HG03565 (cell line): ENCODE measurements around the gene NARS2.
A peak's percentile ranks its signal among the peaks of the same experiment; 100 is the strongest.
"Not testable (repeated sequence)": the region's sequence is repeated elsewhere in the genome, so short reads cannot be mapped to it uniquely, and the experiment has no call there.

Experiments used
- ATAC-seq: cut with Tn5 transposase; IDR thresholded peaks from one replicate; pipeline ENCODE4 v1.9.1; 2021; ENCODE audit warnings: mild to moderate bottlenecking, moderate library complexity; ENCODE audit not compliant: unreplicated experiment

Gene NARS2

DNA sequence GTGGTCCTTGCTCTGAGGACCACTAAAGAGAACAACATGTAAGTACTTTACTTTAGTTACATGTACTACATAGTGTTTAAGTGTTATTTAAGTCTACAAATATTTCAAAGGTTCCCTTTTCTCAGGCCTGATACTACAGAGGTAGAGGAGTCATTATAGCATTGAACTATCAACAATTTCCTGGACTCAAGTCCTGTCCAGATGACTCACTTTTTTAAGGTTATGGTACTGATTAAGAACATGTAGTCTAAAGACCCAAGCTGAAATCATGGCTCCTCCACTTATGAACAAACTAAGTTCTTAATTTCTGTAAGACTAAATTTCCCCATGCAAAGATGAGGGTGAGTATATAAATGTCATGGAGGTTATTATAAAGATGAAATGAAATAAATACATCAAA lies 74.7 kb downstream of the NARS2 start:
- no peak for ATAC-seq

DNA sequence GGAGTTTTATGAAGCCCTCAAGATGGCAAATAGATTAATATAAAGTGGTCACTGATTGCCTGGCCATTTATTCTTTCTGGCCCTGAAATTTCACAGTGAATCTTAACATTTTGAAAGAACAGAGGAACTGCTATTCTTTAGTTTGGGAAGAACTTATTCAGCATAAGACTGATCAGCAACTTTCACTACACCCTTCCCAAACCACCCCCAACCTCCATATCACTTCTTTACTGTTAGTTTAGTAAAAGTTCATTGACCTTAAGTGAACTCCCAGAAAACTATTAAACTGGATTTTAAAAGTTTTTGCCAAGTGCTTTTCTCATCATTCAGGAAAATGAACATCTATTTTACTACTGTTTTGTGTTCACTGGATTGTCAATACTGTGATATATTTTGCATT lies 77.4 kb downstream of the NARS2 start:
- ATAC-seq: no peak

DNA sequence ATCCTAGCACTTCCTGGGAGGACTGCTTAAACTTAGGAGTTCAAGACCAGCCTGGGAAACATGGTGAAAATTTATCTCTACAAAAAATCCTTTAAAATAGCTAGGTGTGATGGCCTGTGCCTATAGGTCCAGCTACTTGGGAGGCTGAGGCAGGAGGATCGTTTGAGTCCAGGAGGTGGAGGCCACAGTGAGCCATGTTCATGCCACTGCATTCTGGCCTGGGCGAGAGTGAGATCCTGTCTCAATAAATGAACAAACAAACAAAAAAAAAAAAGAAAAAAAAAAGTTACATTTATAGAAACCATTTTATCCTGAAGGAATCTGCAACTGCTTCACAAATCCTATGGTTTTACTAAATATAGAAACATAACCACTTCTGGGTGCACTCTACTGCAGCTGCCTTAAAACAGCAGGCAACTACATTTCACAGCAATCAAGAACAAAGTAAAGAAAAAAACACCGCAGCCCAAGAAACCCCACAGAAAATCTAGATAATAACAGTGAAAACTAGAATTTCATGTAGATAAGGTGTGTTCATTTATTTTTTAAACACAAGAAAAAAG lies 81.2 kb downstream of the NARS2 start:
- ATAC-seq: no peak

DNA sequence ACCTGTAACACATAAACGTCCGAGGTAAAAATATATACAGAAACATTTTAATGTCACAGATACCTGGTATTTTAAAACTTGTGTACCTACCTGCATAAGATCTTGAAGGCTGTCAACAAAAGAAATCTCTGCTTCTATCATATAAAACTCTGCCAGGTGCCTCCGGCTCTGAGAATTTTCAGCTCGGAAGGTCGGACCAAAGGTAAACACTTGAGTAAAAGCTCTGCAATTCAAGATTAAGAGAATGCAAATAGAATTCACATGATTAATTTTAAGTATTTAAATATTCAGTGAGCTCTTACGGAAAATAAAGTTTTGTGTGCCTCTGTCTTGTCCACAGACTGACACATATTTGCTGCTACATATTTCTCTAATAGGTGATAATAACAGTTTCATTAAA lies 81.7 kb downstream of the NARS2 start:
- no peak for ATAC-seq

DNA sequence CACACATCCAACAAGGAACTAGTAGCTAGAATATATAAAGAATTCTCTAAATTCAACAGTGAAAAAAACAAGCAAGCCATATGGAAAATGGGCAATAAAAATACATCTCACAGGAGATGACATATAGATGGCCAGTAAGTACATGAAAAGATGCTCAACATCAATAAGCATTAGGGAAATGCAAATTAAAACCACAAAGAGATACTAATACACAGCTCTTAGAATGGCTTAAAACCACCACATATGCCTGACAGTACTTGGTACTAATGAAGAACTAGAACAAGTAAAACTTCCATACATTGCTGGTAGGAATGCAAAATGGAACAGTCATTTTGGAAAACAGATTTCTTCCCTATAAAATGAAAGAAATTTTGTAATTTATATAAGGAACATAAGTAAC lies 85.5 kb downstream of the NARS2 start:
- no peak for ATAC-seq

DNA sequence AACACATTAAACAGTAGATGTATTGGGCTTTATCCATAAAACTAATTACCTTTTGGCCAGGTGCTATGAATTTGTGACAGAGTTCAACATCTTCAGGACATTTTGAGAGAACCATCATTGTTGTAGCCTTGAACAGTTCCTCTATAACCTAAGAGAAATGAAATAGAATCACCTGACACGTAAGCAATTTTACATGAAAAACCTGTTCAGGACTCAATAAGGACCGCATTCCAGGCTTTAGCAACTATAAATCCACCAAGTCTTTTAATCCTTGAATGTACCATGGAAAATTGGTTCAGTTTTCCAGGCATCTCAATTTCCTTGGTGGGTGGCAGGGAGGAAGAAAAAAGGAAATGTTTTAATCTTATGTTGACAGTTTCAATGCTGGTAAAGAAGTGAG lies 96.1 kb downstream of the NARS2 start:
- no peak for ATAC-seq

DNA sequence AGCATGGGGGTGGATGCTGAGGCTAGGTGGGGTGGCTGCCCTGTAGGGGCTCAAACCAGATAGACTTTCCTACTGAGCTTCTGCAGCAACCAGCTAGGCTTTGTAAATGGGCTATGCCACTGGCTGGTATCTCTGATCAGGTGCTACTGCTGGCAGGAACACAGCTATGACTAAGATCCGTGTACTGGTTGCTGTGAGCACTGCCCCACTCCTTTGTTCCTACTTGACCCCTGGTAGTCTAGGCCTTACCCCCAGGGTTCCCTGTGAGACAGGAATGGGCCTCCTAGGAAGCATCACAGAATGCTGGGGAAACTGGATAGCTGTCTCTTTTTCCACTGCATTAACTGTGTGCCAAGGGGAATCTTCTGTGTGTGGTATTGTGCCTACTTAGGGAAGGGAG lies 98.6 kb downstream of the NARS2 start:
- no peak for ATAC-seq

DNA sequence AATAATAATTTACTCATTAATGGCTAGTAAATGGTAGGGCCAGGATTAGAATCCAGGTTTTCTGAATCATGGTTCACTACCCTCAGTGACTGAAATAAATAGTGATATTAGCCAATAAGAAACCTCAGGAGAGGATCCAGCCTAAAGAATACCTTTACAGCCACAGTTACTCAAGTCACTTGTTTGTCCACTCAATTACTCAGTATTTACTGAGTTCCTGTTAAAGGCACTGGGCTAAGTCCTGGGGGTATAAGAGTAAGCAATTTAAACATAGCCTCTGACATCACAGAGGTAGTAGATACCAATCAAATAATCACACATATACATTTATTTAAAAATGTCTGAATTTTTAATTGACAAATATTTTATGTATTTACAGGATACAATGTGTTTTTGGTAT lies 100.2 kb downstream of the NARS2 start:
- ATAC-seq: no peak

DNA sequence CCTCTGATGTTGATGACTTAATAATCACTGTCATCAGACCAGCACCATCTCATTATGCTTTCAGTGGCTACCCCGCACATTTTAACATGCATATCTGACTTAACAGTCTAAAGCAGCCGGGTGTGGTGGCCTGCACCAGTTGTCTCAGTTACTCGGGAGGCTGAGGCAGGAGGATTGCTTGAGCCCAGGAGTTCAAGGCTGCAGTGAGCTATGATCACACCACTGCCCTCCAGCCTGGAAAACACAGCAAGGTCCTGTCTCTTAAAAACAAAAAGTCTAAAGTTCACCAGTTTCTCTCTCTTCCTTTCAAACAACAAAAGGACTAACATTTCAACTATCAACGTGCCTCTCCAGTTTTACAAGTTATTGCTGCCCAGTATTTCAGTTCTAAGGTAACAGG lies 101.8 kb downstream of the NARS2 start:
- no peak for ATAC-seq

DNA sequence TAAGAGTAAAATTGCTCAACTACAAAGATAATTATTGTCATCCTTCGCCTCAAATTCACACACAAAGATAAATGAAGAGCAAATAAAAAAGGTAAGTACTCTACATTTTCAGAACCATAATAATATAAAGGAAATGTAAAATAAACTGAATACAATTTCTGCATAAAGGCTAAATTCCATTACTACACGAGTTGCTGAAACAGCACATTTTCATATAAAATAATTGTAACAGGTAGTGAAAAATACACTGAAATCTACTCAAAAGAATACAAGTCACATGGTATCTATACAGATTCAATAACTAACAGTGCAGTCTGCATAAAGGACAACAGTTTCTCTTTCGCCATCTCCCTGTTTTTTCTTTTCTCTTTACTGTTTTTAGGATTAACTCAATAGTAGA lies 102.3 kb downstream of the NARS2 start:
- ATAC-seq: no peak

DNA sequence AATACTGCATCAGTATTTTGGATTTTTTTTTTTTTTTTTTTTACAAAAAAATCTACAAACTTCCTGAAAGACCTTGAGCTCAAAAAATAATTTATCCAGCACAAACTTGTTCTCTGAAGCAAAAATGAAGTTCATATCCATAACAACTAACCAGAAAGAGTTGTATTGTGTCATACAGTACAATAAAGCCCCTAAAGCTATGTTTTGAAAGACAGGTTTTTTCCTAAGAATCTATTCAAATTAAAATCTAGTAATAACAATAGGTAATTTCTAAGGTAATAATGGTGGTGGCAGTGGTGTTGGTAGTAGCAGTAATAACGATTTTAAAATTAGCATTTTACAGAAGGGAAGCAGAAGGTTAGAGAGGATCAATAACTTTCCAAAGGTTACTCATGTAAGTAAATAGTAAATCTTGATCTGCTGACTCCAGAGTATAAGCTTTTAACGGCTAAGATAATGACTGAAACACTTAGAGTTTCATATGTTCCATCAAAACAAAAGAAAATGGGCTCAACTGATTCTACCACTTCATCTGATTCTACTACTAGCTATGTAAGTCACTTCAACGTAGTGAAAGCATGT lies 103.7 kb downstream of the NARS2 start:
- no peak for ATAC-seq

DNA sequence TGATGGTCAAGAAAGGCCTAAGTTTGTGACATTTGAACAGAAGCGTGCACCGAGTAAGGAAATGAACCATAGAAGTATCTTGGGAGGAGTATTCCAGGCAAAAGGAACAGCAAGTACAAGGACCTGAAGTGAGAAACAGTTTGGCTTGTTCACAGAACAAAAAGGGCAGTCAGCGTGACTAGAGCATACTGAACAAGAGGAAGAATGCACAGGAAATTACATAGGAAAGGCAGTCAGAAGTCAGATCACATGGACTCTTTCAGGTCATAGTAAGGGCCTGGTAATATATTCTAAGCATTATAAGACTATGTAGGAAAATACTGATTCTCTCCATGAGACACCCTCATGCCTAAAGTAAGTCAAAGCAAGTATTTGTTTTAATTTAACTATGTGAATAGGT lies 104.8 kb downstream of the NARS2 start:
- ATAC-seq: no peak

DNA sequence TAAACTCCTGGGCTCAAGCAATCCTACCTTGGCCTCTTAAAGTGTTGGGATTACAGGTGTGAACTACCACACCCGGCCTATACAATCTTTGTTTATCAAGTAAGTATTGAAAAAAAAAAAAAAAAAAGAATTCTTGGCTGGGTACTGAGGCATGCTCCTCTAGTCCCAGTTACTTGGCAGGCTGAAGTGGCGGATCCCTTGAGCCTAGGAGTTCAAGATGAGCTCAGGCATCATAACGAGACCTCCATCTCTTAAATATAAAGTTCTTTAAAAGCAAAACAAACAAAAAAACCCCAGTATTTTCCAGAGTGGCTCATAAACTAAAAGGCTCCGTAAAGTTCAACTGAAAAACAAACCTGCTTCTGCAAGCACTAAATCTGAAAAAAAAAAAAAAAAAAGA lies 106.7 kb downstream of the NARS2 start:
- no peak for ATAC-seq

DNA sequence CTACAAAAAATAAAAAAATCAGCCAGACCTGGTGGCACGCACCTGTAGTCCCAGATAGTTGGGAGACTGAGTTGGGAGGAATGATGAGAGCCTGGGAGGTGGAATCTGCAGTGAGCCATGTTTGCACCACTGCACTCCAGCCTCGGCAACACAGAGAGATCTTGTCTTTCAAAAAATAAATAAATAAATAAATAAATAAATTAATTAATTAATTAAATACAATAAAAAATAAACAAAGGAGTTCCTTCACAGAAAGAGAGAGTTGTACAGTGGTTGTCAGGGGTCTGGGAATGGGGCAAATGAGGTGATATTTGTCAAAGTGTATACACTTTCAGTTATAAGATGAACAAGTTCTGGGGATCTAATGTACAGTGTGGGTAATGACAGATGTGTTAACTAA lies 107.3 kb downstream of the NARS2 start:
- ATAC-seq: no peak

DNA sequence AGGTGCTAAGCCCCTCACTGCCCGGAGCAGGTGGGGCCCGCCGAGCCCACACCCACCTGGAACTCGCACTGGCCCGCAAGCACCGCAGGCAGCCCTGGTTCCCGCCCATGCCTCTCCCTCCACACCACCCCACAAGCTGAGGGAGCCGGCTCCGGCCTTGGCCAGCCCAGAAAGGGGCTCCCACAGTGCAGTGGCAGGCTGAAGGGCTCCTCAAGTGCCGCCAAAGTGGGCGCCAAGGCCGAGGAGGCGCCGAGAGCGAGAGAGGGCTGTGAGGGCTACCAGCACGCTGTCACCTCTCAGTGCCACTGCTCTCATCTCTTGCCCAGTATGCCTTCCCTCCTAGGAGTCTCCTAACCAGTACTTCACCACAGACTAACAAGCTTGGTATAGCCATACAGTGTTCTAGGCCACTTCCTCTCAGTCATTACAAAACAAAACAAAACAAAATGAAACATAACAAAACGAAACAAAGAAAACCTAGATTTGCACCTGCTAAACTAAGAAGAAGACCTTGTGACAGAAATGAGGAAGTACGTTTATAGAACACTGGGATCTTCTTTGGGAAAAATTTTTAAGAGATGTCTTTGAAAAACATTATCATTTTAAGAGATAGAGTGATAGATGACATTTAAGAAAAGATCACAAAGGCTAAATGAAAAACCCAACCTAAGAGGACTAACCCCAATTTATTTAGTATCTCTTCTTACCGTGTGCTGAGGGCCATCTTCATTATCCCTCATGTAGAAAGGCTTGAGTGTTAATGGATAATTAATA lies 109.3 kb downstream of the NARS2 start:
- ATAC-seq: peak; percentile 96

DNA sequence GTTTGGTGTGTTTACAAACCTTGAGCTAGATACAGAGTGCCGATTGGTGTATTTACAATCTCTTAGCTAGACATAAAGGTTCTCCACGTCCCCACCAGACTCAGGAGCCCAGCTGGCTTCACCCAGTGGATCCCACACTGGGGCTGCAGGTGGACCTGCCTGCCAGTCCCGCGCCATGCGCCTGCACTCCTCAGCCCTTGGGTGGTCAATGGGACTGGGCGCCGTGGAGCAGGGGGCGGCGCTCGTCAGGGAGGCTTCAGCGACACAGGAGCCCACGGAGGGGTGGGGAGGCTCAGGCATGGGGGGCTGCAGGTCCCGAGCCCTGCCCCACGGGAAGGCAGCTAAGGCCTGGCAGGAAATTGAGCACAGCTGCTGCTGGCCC lies 109.9 kb downstream of the NARS2 start:
- ATAC-seq: not testable (repeated sequence)

DNA sequence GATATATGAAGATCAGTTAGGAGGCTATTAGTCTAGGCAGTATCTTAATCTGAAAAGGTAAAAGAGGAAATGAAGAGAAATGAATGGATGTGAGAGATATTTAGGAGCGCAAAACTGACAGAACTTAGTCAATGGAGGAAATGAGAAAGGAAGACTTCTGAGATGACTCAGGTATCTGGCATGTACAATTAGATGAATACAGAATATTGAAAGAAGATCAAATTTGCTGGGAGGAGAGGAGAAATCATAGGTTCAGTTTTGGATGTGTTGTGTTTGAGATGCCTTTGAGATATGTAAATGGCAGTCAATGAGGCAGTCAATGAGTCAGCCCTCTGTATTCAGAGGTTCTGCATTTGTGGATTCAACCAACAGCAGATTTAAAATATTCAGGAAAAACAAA lies 114.2 kb downstream of the NARS2 start:
- no peak for ATAC-seq

DNA sequence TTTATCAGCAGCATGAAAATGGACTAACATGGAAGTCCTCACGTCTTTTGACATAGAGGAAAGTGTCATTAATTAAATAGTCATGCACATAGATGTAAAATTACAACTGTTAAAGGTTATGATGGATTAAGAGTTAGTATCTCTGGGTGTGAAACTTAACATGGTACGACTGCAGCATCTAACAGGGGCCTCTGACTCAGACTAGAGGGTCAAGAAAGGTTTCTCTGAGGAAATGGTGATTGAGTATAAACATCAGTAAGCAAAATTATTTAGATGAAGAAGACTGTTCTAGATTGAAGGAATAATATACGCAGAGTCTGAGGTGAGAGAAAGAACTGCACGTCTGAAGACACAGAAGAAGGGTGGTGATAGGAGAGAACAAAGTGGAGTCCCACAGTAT lies 114.9 kb downstream of the NARS2 start:
- ATAC-seq: no peak

DNA sequence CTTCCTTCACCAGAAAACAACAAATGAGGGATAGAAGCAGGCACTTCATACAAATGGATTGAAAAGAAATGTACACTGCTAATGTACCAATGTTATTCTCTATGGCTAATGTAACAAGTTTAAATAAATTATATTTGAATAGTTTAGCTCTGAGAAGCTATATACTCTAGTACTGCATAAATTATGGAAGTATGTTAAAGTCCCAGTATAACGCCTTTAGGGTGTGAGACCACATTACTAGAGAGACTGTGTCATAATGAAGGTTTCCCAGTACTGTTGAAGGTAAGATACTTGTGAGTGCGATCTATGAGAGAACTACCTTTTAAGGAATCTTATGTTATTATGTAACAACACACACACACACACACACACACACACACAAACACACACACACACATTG lies 117.2 kb downstream of the NARS2 start:
- ATAC-seq: no peak

DNA sequence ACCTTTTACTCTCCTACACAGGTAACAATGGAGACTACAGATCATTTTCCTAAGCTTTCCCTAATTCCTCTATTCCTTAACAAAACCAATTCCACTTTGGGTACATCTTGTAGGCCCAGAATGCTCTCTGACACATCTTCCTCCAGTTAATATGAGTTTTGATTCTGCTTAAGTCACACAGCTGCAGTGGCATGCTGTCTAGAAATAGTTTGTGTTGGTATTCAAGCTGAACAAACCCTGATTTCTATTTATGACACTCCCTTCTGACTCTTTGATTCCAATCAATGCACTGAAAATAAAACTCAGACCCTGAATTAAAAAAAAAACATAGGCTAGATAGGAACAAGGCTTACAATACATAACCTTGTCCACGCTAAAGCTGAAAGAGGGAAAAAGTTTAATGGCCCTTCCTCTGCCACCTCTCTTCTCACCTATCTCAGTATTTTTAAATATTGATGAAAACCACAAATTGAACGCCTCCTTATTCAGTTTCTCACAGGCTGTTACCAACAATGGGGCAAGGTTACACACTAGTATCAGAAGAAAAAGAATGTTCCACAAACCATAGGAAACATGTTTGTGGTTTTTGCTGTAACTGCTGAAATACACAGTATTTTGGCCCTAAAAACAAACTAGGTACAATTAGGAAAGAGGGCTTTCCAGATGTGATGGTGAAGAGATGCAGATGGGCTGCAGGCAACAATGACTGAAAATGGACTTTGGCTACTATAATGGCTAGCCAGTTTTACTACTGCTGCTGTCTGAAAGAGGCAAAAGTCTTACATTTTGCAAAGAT lies 121.3 kb downstream of the NARS2 start:
- ATAC-seq: peak; percentile 45

DNA sequence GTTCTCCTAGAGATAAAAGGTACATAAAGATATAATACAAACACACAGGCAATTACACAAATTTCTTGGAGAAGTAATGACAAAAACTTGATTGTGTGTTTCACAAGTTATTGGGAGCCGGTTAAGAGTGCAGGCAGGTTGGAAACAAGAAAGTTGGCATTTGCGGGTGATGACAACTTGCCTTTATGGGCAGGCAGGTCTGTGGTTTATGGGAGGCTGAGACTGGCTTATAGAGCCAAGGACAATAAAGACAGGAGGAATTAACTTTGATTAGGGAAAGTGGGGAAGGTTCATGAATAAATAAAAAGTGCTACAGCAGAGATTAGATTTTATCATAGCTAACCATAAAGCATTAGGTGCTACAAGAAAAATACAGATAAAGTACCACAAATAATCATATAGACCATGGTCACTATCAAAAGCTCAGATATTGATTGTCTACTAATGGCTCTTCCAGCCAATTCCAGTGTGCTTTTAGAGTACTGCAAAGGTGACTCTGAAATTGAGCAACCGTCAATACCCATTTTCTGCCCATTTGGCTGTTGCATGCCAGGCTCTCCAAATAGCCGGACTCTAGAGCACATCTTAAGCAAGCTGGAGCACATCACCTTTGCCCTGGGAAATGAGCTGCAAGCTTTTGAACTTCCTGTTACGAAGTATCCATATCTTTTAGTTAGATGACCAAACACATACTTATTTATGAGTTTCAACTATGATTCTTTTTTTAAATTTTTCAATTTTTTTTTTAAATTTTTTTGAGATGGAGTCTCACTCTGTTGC lies 123.1 kb downstream of the NARS2 start:
- no peak for ATAC-seq
